HG03060 (cell line): ENCODE data around the gene ZNF432.
A peak's percentile ranks its signal among the peaks of the same experiment; 100 is the strongest.

Source experiments
- ATAC-seq: cut with Tn5 transposase; IDR thresholded peaks from one replicate; pipeline ENCODE4 v1.9.1; 2021; ENCODE audit warnings: low read depth, moderate number of reproducible peaks; ENCODE audit not compliant: unreplicated experiment

The ZNF432 gene

GRCh38 chr19:52020506-52020905 is 28.1 kb downstream of the ZNF432 start:
- no peak for ATAC-seq

GRCh38 chr19:52010674-52011073 is 38.0 kb downstream of the ZNF432 start:
- ATAC-seq, result no peak

GRCh38 chr19:52007806-52008557 is 40.7 kb downstream of the ZNF432 start, which contains the start of gene ZNF615:
Gene ZNF615 (minus strand): TSS chr19:52008211. CDS start chr19:52003711, 4,500 bp downstream.
- ATAC-seq, result no peak

- no peak for ATAC-seq
Measured at GRCh38 chr19:52007451-52007805, 41.2 kb downstream of the ZNF432 start.

- no peak for ATAC-seq
Measured at GRCh38 chr19:51994048-51994644, 54.5 kb downstream of the ZNF432 start.

- ATAC-seq, result no peak
Measured at GRCh38 chr19:51993422-51993821, 55.2 kb downstream of the ZNF432 start.

- ATAC-seq, result peak; percentile 84
Measured at GRCh38 chr19:51986309-51987291, 62.0 kb downstream of the ZNF432 start, which contains the start of gene ZNF350. Gene ZNF350 (minus strand): TSS chr19:51986840. CDS start chr19:51974360, 12,480 bp downstream.

- no peak for ATAC-seq
Measured at GRCh38 chr19:51983361-51983760, 65.3 kb downstream of the ZNF432 start.
